ENCODE data around the gene NGF. TPM values are rescaled to one million over a fixed set of nuclear protein-coding genes. Genes with fewer than 3 reads are reported as not detected.

NGF gene
- total RNA-seq, 1 experiment from 2014 or later: 0.47 TPM

- DNase-seq (ENCODE audit: low spot score): no peak
- POLR2A ChIA-PET (ENCODE audit: low non-redundant PET): no interaction called here
- CTCF ChIA-PET: no interaction called here
- intact Hi-C loops (cut with micrococcal nuclease; ENCODE audit: unreplicated experiment): no loop called here
- Histone ChIP-seq H3K36me3 (ENCODE audit: insufficient read depth, low read length, poor library complexity, severe bottlenecking) (no peaks in the 10 kb centered on the region), H3K27ac (ENCODE audit: low read depth, low read length, poor library complexity, severe bottlenecking) (no peak overlapping the region), H3K4me3 (ENCODE audit: low read depth, low read length, poor library complexity, severe bottlenecking) (no peak overlapping the region), H3K9me3 (ENCODE audit: low read depth, low read length, poor library complexity, severe bottlenecking) (no peaks in the 10 kb centered on the region), H3K4me1 (ENCODE audit: insufficient read depth, low read length, poor library complexity, severe bottlenecking) (peaks cover 6% of the 10 kb centered on the region), H3K27me3 (replicated peaks; ENCODE audit: insufficient read depth, low read depth, low read length, poor library complexity) (no peaks in the 10 kb centered on the region)
- TF ChIP-seq EZH2 (IDR thresholded peaks at IDR 0.05; ENCODE audit: borderline replicate concordance, low read depth, low read length, poor library complexity, severe bottlenecking) (no peak), CTCF (conservative IDR thresholded peaks at IDR 0.05; ENCODE audit: low read depth, low read length) (no peak)
- no TSS peak for BruUV-seq (replicated peaks)
These were observed 11.6 kb downstream of the NGF start for GRCh38 chr1:115326419-115326818.

GRCh38 chr1:115325874-115326273, 12.2 kb downstream of the NGF start:
- Histone ChIP-seq H3K9me3 (ENCODE audit: low read depth, low read length, poor library complexity, severe bottlenecking) (no peaks in the 10 kb centered on the region), H3K4me1 (ENCODE audit: insufficient read depth, low read length, poor library complexity, severe bottlenecking) (peaks cover 6% of the 10 kb centered on the region), H3K4me3 (ENCODE audit: low read depth, low read length, poor library complexity, severe bottlenecking) (no peak overlapping the region), H3K36me3 (ENCODE audit: insufficient read depth, low read length, poor library complexity, severe bottlenecking) (no peaks in the 10 kb centered on the region), H3K27me3 (replicated peaks; ENCODE audit: insufficient read depth, low read depth, low read length, poor library complexity) (no peaks in the 10 kb centered on the region), H3K27ac (ENCODE audit: low read depth, low read length, poor library complexity, severe bottlenecking) (no peak overlapping the region)
- peak; percentile 75 for DNase-seq (ENCODE audit: low spot score)
- ChIA-PET POLR2A (ENCODE audit: low non-redundant PET) (no interaction called here), CTCF (no interaction called here)
- intact Hi-C loops (cut with micrococcal nuclease; ENCODE audit: unreplicated experiment): no loop called here
- no TSS peak for BruUV-seq (replicated peaks)
- TF ChIP-seq EZH2 (IDR thresholded peaks at IDR 0.05; ENCODE audit: borderline replicate concordance, low read depth, low read length, poor library complexity, severe bottlenecking) (no peak), CTCF (conservative IDR thresholded peaks at IDR 0.05; ENCODE audit: low read depth, low read length) (no peak)

GRCh38 chr1:115324649-115325420, 13.2 kb downstream of the NGF start:
- TF ChIP-seq EZH2 (IDR thresholded peaks at IDR 0.05; ENCODE audit: borderline replicate concordance, low read depth, low read length, poor library complexity, severe bottlenecking) (no peak), CTCF (conservative IDR thresholded peaks at IDR 0.05; ENCODE audit: low read depth, low read length) (no peak)
- BruUV-seq (replicated peaks): no TSS peak
- H3K9me3 ChIP-seq (ENCODE audit: low read depth, low read length, poor library complexity, severe bottlenecking): no peaks in the 10 kb centered on the region
- no peaks in the 10 kb centered on the region for H3K27me3 ChIP-seq (replicated peaks; ENCODE audit: insufficient read depth, low read depth, low read length, poor library complexity)
- intact Hi-C loops (cut with micrococcal nuclease; ENCODE audit: unreplicated experiment): no loop called here
- H3K27ac ChIP-seq (ENCODE audit: low read depth, low read length, poor library complexity, severe bottlenecking): no peak overlapping the region
- ChIA-PET POLR2A (ENCODE audit: low non-redundant PET) (no interaction called here), CTCF (no interaction called here)
- peaks cover 6% of the 10 kb centered on the region for H3K4me1 ChIP-seq (ENCODE audit: insufficient read depth, low read length, poor library complexity, severe bottlenecking)
- no peaks in the 10 kb centered on the region for H3K36me3 ChIP-seq (ENCODE audit: insufficient read depth, low read length, poor library complexity, severe bottlenecking)
- no peak overlapping the region for H3K4me3 ChIP-seq (ENCODE audit: low read depth, low read length, poor library complexity, severe bottlenecking)
- DNase-seq (ENCODE audit: low spot score): no peak

All from A673 (cell line).